ENCODE results near the gene TCN1.
"Not testable (repeated sequence)": the region's sequence is repeated elsewhere in the genome, so short reads cannot be mapped to it uniquely, and the experiment has no call there.

The TCN1 gene

DNA sequence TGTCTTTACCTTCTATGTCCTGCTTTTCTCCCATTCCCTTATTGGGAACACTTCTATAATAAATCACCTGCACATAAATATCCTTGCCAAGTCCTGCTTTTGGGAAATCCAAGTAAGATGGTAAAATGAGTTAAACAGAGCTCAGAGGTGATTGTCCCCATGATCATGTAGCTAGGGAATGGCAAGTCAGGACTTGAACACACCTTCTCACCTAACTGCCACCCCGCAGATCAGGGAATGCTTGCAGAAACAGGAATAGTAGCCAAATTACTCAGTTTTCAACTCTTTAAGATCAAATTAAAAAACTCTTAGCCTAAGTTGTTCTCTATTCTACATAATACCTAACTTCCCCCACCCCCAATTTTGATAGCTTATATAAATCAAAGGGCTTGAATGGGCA, 28.3 kb upstream of the TCN1 start:
- no peak overlapping the region for H3K4me3 ChIP-seq (ENCODE audit: low read depth, low read length)
- TF ChIP-seq, protein P1, sequence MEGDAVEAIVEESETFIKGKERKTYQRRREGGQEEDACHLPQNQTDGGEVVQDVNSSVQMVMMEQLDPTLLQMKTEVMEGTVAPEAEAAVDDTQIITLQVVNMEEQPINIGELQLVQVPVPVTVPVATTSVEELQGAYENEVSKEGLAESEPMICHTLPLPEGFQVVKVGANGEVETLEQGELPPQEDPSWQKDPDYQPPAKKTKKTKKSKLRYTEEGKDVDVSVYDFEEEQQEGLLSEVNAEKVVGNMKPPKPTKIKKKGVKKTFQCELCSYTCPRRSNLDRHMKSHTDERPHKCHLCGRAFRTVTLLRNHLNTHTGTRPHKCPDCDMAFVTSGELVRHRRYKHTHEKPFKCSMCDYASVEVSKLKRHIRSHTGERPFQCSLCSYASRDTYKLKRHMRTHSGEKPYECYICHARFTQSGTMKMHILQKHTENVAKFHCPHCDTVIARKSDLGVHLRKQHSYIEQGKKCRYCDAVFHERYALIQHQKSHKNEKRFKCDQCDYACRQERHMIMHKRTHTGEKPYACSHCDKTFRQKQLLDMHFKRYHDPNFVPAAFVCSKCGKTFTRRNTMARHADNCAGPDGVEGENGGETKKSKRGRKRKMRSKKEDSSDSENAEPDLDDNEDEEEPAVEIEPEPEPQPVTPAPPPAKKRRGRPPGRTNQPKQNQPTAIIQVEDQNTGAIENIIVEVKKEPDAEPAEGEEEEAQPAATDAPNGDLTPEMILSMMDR (IDR thresholded peaks at IDR 0.05; ENCODE audit: control insufficient read depth, extremely low read depth, insufficient read depth), result no peak
- DNase-seq (ENCODE audit: low read depth), result no peak

DNA sequence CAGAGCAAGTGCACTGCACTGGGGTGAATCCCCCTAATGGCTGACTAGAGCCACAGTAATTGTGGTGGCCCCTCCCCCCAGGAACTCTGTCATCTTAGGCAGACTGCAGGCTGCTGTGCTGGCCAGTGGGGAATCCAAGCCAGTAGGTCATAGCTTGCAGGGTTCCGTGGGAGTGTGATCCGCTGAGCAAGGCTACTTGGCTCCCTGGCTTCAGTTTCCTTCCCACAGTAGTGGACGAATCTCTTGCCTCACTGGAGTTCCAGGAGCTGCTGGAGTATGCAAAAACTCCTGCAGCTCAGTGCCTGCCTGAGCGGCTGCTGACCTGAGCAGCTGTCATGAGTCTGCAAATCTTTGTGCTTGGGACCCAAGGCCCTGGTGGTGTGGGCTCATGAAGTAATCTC, 25.5 kb upstream of the TCN1 start:
- TF ChIP-seq, protein P1 (IDR thresholded peaks at IDR 0.05; ENCODE audit: control insufficient read depth, extremely low read depth, insufficient read depth), result no peak
- no peak for DNase-seq (ENCODE audit: low read depth)
- no peak overlapping the region for H3K4me3 ChIP-seq (ENCODE audit: low read depth, low read length)

DNA sequence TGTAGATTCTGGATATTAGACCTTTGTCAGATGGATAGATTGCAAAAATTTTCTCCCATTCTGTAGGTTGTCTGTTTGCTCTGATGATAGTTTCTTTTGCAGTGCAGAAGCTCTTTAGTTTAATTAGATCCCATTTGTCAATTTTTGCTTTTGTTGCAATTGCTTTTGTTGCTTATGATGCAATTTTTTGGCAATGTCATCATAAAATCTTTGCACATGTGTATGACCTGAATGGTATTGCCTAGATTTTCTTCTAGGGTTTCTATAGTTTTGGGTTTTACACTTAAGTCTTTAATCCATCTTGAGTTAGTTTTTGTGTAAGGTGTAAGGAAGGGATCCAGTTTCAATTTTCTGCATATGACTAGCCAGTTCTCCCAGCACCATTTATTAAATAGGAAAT, 20.9 kb upstream of the TCN1 start:
- not testable (repeated sequence) for H3K4me3 ChIP-seq (ENCODE audit: low read depth, low read length); DNase-seq (ENCODE audit: low read depth)

DNA sequence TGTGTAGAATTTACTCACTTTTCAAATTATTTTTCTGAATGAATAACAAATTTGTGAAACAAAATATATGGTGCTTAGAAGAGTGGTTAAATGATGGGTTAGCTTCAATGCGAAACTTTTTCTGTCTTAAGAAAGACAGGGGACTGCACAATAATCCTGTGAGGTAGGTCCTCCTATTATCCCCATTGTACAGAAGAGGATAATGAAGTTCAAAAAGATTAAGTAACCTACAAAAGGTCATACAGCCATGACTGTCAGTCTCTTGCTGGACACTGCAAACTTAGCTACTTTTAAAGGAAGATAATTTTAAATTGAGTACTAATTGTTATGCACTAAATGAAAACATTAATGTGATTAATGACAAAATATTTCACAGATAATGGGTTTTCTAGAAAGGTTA, 17.3 kb upstream of the TCN1 start:
- H3K4me3 ChIP-seq (ENCODE audit: low read depth, low read length), result no peak overlapping the region
- no peak for DNase-seq (ENCODE audit: low read depth)
- TF ChIP-seq, protein P1 (IDR thresholded peaks at IDR 0.05; ENCODE audit: control insufficient read depth, extremely low read depth, insufficient read depth), result no peak

DNA sequence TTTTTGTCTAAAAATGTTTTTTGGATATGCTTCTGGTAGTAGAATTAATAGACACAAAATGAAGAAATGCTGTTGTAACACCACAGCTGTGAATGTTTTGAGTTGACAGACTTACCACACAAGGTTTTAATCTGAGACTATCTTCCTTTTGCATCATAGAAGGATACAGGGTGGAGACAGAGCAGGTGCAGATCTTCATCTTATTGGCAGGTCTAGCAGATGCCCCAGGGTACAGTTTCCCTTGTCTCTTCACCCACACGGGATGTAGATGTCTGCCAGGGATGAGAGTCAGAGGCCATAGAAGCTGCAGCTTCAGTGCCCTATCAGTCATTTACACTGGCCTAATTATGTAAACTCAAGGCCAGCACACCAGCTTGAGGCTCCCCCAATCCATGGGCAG, 13.3 kb upstream of the TCN1 start:
- H3K4me3 ChIP-seq (ENCODE audit: low read depth, low read length), result no peak overlapping the region
- TF ChIP-seq, protein P1 (IDR thresholded peaks at IDR 0.05; ENCODE audit: control insufficient read depth, extremely low read depth, insufficient read depth), result no peak
- no peak for DNase-seq (ENCODE audit: low read depth)

DNA sequence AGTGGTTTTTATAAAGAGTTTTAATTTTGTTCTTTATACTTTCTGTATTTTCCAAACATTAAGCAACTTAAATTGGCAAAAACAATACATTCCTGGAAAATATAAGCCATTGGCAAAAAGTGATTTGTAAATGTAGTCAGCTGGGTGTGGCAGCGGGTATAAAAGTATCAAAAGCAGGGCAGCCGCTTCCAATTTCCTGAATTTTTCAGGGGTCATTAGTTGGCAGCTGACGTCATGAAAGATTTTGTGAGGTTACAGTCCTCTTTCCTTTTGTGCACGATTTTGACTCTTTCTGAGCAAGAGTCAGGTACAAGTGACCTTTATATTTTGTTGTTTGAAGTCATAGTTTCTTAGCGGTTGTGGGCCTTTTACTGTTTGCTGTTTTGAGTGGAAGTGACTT, 12.3 kb upstream of the TCN1 start, which contains the start of gene OOSP3:
Gene OOSP3, plus strand, starts transcription at position 208 of the 400 bp plus-strand sequence. Its CDS starts 27 bp downstream, at position 235.
- TF ChIP-seq, protein P1 (IDR thresholded peaks at IDR 0.05; ENCODE audit: control insufficient read depth, extremely low read depth, insufficient read depth), result no peak
- no peak for DNase-seq (ENCODE audit: low read depth)
- H3K4me3 ChIP-seq (ENCODE audit: low read depth, low read length), result no peak within 1 kb of the TSS

DNA sequence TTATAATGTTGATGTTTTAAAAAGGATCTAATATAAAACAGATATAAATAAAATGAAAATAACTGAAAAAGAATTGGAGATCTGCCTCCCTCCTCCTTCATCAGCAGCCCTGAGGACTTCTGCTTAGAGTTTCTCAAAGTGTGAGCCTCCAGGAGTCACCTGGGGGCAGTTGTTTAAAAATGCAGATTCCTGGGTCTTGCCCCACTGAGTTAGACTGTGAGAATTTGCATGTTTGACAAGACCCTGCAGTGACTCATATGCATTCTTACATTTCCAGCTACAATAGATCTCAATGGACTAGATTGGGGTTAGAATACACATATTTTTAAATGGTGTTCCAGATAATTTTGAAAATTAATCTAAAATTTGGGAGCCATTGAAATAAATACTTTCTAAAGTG, 11.5 kb upstream of the TCN1 start:
- TF ChIP-seq, protein P1 (IDR thresholded peaks at IDR 0.05; ENCODE audit: control insufficient read depth, extremely low read depth, insufficient read depth), result no peak
- H3K4me3 ChIP-seq (ENCODE audit: low read depth, low read length), result no peak overlapping the region
- no peak for DNase-seq (ENCODE audit: low read depth)
